T-helper 1 cell treated with Interleukin-12 subunit alpha and Interleukin-12 subunit beta and Interleukin-4 antibody, amounts not matched to agents 30 ng/mL and 1 ng/mL, for 36 hours (primary cell): ENCODE data around the gene DCAF5. TPM values are rescaled to one million over a fixed set of nuclear protein-coding genes. Genes with fewer than 3 reads are reported as not detected.
"Not testable (repeated sequence)": the region's sequence is repeated elsewhere in the genome, so short reads cannot be mapped to it uniquely, and the experiment has no call there.

Source experiments
- intact Hi-C: fragments of 100-400 bp; cut with micrococcal nuclease; formaldehyde crosslinking; loops from one replicate; pipeline ENCODE4 v1.15.1; 2024
- total RNA-seq: library from RNA; stranded (reverse); gene quantifications from 2 replicates; pipeline ENCODE4 v1.2.3, GENCODE V29; 2022

The DCAF5 gene
- total RNA-seq, 1 donor from 2014 or later: 49.5 TPM

GRCh38 chr14:69101331-69101826, 51.5 kb downstream of the DCAF5 start:
- intact Hi-C loops: loop anchor here (1.0 kb wide), 1 partner anchor 238 kb away; no protein-coding TSS in a partner anchor

DNA sequence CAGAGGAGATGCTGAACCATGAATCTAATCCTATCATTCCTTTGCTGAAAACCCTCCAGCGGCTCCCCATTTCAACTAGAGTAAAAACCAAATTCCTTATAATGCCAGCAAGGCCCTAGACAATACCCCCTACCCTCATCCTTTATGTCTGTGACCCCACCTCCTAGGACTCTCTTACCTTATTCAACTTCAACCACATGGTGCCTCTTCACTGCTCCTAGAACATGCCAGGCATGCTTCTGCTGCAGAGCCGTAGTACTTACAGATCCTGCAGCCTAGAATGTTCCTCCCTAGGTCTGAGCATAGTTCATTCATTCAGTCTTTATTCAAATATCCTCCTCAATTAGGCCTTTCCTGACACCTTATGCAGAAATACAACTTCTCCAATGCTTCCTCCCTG, 54.9 kb downstream of the DCAF5 start:
- intact Hi-C loops: no loop called here

DNA sequence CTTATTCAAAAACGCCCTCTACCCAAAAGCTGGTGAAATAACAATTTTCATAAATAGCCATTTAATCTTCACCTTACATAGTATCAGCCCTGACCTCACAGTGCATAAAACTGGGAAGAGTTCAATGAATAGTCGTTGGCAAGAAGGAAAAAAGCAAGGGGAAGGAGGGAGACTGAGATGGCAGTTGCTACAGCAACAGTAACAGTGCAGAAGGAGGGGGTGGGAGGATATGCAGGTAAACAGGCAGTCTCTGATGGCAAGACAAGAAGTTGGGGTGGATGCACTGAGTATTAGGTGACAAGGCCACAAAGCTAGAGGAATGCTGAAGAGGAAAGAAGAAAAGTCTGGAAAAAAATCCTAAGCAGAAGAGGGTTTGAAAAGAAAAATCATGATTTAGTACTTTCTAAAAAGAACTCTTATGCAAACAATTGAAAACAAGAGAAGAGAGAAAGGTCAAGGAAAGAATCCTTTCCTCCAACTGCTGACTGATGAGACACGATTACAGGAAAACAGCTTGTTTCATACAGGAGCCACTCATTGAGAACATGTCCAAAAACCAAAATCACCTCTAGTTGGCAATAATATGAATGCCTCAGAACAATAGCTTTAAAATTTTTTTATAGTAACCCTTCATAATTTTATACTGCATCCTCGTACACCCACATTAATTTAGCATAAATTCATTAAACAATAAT, 56.0 kb downstream of the DCAF5 start:
- intact Hi-C loops: no loop called here

GRCh38 chr14:69096246-69096645, 56.7 kb downstream of the DCAF5 start:
- intact Hi-C loops: no loop called here

- intact Hi-C loops: loop anchor here (5.0 kb wide), 1 partner anchor 117 kb away; the partner anchor contains the start of gene ACTN1
Measured at GRCh38 chr14:69094481-69094880, 58.4 kb downstream of the DCAF5 start.

DNA sequence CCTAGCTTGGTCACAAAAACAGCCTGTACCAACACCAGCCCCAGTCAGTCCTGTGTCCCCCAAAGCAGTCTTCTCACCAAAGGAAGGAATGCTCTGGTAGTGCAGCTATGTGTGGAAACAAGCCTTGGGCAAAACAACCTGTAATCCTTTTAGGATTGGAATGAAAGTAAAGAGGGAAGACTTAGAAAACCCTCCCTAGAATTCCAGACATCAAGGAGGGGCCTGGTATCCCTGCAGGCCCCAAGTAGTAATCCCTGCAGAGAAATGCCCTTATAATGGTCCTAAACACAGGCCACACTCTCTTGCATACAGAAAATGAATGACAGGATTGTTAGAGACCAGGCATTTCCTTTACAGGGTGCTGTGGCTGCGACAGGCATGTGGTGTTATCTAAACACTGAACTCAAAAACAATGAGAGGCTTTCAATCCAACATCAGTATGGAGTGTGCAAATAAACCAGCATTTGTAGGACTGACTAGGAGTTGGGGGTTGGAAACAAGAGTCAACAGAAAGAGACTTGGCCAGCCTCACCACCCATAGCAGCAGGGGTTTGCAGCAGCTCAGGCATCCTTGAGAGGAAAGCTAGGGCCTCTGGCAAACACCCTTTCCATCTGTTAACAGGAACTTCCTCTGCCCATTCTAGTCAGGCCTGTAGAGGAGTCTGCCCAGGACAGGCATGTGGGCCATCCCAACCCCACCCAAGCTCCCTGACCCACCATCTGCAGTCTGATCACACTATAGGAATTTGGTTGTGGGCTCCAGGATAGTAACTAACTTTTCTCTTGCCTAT, 59.1 kb downstream of the DCAF5 start:
- intact Hi-C loops: loop anchor here (5.0 kb wide), 1 partner anchor 117 kb away; the partner anchor contains the start of gene ACTN1

DNA sequence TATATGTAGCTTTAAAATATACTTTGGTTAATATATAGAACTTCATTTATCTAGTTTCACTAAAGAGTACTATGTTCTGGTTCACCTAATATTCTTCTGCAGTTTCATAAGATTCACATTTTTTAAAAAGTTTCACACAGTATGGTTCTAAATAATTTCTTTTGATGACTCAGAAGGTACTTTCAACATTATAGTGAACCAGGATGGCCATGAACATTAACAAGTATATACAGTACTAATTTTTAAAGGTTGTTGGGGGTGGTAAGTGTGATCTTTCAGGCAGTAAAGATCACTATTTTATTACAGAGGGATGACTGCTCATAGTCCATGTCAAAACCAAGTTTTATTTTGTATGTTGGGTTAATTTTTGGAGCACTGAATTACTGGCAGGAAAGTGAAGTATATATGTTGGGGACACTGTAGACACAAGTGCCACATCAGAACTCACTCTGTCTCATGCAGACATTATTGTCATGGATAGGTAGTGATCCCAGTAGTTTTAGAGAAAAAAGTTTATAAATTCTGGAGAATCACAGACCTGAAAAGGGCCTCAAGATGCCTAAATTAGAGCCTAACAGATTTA, 60.0 kb downstream of the DCAF5 start:
- intact Hi-C loops: loop anchor here (5.0 kb wide), 1 partner anchor 116 kb away; the partner anchor contains the start of gene ACTN1

- intact Hi-C loops: loop anchor here (5.0 kb wide), 1 partner anchor 114 kb away; the partner anchor contains the start of gene ACTN1
Measured at GRCh38 chr14:69091695-69092094, 61.2 kb downstream of the DCAF5 start.

- intact Hi-C loops: loop anchor here (5.0 kb wide), 1 partner anchor 114 kb away; the partner anchor contains the start of gene ACTN1
Measured at GRCh38 chr14:69091006-69091405, 61.9 kb downstream of the DCAF5 start.

DNA sequence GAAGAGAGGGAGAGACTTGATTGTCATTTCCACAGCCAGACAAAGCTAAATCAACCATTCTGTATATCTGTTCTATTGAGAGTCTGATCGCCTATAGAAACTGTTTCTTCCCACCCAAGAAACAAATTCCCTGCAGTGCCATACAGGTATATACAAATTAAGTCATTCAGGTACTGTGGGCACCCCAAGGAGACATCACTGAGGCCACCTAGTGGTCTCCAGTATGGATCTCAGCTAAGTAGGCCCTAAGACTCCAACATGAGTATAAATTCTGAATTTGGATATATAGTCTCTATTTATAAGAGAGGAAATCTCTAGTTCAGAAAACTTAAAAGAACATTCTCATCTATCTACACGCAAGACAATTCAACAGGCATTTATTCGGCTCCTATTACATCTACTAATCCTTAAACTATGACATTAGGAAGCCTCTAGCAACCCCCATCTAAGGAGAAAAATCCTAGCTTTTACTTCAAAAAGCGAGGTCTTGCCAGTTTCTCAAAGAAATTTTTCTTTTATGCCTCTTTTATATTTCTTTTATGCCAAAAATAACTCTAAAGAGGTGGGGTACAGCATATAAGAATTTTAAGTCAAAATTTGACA, 62.6 kb downstream of the DCAF5 start:
- intact Hi-C loops: loop anchor here (1.0 to 5.0 kb wide), 3 partner anchors 113 to 227 kb away; partner anchors contain the start of gene ACTN1

DNA sequence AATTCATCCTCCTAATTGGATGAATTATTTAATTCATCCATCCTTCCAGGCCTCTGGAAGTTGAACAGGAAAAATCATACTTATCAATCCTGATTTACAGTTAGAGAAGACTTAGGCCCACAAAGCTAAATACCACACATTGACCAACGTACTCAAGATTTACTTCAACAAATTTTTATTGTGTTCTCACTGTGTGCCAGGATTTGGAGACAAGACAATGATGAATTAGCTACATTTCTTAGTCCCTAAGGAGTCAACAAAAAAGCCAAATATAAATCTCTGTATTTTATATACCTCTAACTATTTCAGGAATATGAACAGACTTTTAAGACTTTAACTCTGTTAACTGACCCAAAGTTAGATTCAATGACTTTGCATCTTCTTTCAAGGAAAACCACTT, 63.9 kb downstream of the DCAF5 start:
- intact Hi-C loops: no loop called here

- intact Hi-C loops: no loop called here
Measured at GRCh38 chr14:69088586-69088985, 64.3 kb downstream of the DCAF5 start.

DNA sequence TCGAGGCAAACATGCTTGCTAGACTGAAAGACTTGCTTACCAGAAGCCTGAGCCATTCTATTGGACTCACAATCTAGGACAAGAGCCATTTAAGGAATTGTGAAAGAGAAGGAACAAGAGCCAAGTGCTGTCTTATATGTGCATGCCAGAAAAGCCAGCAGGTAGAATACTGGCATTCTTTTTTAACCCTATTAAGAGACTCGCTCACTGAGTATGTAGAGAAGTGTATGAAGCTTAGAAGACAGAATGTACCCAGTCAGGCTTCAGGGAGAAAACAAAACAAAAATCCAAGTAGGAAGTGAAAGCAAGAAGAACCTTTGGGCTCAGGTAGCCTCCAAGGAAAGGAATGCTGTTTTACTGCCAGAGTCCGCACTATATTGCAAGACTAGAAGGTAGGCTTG, 65.9 kb downstream of the DCAF5 start:
- intact Hi-C loops: no loop called here

DNA sequence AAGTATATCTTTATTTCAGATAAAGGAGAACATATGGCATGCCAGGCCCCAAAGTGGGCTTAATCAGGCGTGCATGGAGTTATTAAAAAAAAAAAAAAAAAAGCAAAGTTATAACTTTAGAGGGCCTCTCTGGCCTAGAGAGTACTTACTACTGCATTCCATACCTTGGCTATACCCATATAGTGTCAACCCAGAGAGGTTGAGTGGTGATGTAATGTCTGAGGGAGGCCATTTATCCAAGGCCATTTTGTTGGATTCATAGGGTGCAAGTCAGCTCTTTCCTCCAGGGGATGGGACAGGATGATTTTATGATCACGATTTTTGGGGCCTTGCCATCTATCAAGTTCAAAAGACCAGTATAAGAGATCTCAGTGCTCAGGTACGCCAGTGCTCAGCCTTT, 66.4 kb downstream of the DCAF5 start:
- intact Hi-C loops: no loop called here

GRCh38 chr14:69084023-69084422, 68.9 kb downstream of the DCAF5 start:
- intact Hi-C loops: no loop called here

GRCh38 chr14:69083181-69083580, 69.7 kb downstream of the DCAF5 start:
- intact Hi-C loops: no loop called here

DNA sequence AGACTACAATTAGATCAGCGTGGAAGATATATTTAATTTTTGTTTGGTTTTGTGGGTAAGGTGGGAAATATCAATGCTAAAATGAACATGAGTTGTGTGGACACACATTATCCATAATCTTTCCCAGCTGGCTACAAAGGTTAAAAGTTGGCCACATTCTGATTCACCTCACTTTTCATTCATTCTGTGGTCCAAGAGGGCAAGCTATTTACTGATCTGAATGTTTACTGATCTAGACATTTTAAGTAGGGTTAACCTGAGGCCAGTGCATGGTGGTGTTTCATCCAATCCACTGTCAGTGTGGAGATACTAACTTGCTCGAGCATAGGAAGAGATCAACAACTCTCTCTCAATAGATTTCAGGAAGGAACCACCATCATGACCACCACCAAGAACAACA, 71.6 kb downstream of the DCAF5 start:
- intact Hi-C loops: no loop called here

DNA sequence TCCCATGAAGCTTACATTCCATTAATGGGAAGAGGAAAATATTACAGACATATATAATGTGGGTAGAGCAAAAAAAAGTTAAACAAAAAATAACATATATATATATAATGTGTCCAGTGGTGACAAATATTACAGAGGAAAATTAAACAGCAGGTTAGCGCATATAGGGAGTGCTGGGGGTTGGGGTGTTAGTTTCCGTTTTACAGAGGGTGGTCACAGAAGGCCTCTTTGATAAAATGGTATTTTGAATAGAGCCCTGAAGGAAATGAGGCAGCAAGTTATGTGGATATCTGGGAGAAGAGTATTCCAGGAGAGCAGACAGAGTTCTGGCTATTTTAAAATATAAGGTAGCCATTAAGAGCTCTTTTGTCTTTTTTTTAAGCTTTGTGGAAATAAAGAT, 73.2 kb downstream of the DCAF5 start:
- intact Hi-C loops: no loop called here

GRCh38 chr14:69079188-69079742, 73.7 kb downstream of the DCAF5 start:
- intact Hi-C loops: no loop called here

DNA sequence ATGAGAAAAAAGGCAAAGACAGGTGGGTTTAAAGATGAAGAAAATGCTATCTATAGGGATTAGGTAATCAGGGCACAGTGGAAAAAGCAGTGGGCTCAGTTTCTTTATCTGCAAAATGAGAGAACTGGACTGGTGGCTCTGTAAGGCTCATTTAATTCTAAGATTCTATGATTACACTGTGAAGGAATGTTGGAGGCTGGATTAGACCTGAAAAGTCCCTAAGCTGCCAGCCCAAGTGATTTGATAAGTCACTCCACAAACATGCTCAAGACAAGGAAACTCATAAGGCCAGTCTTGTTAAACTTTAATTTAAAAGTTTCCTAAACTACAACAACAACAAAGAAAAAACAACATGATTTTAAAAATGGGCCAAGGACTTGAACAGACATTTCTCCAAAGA, 75.1 kb downstream of the DCAF5 start:
- intact Hi-C loops: no loop called here

DNA sequence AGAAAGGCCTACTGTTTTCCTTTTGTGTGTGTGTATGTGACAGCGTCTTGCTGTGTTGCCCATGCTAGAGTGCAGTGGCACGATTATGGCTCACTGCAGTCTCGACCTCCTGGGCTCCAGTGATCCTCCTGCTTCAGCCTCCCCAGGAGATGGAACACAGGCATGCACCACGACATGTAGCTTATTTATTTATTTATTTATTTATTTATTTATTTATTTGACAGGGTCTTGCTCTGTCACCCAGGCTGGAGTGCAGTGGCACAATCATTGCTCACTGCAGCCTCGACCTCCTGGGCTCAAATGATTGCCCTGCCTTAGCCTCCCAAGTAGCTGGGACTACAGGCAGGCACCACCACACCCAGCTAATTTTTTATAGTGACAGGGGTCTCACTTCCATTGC, 75.7 kb downstream of the DCAF5 start:
- intact Hi-C loops: not testable (repeated sequence)
